GM18873 (cell line): ENCODE results near the gene PACRG.

Source experiments
- ATAC-seq: cut with Tn5 transposase; IDR thresholded peaks from one replicate; pipeline ENCODE4 v1.9.1; 2021; ENCODE audit warnings: mild to moderate bottlenecking, moderate library complexity, moderate number of reproducible peaks; ENCODE audit not compliant: unreplicated experiment, low FRiP score

PACRG gene

GRCh38 chr6:163338671-163339405 is 611.1 kb downstream of the PACRG start:
- ATAC-seq = no peak

- no peak for ATAC-seq
Measured at GRCh38 chr6:163339466-163339865, 611.7 kb downstream of the PACRG start.

DNA sequence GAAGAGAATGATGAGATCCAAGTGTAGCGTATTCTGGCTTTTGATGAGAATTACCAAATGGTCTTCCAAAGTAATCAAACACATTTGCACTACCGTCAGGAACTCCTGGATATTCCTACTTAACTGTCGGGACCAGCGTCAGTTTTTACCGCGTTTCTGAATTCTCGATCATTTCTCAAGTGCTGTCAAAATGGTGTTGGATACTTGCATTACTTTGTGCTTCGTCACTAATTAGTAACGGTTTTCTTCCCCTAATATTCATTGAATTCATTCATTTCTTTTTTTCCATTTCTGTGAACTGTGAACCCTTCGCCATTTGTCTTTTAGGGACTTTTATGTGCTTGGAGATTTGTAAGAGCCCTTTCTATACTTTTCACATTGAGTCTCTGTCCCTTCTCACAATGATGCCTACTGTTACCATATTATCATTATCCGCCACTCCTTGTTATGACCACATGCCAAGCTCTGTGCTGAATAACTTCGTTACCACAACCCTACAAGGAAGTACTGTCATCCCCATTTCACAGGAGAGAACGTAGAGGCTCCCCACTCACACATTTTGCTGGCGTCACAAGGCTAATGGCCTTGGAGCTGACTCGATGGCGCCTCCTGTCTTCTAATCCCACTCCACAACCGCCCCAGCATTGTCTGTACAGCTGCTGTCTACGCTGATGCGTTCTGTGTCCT is 612.6 kb downstream of the PACRG start:
- ATAC-seq = no peak

GRCh38 chr6:163341224-163342061 is 613.7 kb downstream of the PACRG start:
- ATAC-seq = no peak

DNA sequence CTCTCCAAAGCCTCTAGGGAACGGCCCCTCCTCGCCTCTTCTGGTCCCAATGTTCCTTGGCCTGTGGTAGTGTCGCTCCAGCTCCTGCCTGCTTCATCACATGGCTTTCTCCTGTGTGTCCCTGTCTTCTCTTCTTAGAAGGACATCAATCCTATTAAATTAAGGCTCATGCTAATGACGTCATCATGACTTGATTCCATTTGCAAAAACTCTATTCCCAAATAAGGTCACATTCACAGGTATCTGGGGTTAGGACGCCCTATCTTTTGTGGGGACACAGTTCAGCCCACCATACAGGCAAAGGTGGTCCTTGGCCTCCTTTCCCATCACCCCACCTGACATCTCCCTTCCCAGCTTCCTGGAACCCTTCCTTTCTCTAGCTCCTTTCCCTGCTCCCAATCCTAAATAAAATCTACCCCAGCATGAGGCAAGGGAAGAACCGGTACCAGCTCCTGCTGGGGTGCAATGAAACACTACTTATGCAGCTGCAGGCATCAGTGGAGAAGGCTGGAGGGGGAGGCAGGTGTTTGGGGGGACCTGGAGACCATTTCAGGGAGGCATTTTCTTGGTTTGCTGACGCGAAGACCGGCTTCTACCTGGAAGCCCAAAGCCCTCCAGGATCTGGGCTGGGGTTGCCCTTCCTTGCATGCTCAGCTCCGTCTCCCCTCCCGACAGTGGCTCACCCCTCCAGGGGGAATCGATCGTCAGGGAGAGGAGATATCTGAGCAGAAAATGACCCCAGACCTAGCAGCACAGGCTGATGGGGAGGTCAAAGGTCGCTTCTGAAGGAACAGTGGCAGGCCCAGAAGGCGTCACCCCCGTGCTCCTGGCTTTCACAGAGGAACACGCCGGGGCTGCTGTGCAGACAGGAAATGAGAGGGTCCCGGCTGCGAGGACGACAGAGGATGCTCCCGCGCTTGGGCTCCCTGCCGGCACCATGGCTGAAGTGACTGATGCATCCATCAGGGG is 615.1 kb downstream of the PACRG start:
- ATAC-seq = no peak

- no peak for ATAC-seq
Measured at GRCh38 chr6:163343609-163344008, 615.8 kb downstream of the PACRG start.

DNA sequence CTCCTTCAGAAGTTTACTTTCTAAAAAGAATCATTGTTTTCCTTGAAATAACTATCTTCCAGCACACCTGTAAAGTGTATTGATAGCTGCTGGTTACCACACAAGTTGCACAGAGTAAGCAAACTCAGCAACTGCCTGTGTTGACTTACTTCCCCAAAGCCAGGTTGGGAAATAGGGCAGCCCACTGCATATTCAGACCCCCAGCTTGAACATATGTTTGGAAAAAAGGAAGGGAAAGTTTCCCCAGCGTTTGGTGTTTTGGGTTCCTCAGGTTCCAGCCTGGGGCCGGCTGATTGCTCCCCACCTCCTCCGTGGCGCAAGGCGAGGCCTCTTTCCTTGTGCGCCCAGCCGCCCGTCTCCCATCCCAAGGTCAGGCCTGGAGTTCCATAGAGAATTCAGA is 616.6 kb downstream of the PACRG start:
- no peak for ATAC-seq

DNA sequence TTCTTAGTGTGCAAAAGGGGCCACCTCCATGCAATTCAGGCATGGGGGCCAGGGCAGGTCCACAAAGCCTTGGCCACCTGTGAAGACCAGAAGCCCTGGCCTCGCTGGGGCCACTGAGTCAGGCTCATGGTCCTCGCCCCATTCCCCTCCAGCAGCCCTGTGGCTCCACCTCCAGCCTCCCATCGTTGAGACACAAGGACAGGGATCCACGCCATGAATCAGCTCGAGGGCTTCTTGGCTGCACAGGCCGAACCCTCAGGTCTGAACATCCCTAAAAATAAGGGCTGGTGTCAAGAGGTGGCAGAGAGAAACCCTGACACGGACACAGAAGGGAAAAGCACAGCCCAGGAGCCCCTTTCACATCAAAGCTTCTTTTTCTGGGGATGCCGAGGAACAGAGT is 618.2 kb downstream of the PACRG start:
- ATAC-seq = no peak

DNA sequence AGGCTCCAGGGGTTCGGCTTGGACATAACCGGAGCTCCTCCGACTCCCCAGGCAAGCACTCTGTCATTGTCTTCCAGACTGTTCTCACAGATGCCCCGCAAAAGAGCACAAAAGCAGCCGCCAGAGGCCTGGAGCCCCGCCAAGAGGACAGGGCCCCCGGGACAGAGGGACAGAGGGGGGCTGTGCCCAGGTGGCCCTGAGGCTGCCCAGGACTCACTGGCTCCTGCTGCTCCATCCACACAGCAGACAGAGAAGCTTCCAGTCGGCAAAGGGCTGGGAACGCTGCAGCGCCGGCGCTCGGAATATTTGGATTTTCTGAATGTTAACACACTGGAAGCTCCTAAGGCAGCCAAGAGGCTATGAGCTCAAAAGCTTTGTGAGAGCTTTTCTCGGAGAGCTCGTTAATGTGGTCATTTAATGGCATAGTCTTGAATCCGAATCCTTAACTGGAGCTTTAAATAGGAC is 618.8 kb downstream of the PACRG start:
- no peak for ATAC-seq

GRCh38 chr6:163347021-163347446 is 619.3 kb downstream of the PACRG start:
- no peak for ATAC-seq

DNA sequence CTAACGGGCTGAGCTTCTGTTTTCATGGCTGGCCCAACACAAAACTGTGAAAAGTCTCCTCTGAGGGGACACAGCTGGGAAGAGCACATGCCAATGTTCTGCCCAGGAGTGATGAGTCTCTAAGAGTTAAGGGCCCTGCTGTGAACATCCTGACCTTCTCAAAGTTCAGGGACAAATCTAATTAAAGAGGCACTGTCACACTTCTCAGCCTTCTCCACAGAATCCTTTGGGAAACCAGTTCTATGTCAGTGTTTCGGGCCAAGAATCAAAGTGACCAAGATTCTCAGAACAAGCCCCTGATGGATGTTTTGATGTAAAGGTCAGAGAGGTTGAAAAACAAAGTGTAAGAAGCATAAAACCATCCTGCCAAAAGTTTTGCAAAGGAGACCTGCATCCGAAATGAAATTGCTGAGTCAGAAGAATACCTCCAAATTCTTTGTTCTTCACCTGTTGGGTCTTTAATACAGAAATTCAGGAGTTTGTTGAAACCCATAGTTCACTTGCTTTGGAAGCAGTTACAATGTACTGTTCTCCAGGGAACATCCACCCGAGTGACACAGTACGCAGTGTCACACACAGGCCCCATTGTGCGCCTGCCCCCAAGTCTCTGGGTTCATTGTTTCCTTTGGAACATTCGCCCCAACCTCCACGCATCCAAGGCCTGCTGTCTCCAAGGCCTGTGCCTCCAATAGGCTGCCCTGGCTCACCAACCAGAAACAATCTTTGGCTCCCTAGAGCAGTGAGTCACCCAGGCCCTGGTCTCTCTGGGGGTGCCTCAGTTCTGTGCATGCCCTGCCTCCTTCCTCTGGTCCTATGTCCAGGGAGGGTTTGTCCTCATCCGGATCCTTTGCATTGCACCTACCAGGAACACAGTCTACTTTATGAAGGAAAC is 621.3 kb downstream of the PACRG start:
- ATAC-seq = no peak

DNA sequence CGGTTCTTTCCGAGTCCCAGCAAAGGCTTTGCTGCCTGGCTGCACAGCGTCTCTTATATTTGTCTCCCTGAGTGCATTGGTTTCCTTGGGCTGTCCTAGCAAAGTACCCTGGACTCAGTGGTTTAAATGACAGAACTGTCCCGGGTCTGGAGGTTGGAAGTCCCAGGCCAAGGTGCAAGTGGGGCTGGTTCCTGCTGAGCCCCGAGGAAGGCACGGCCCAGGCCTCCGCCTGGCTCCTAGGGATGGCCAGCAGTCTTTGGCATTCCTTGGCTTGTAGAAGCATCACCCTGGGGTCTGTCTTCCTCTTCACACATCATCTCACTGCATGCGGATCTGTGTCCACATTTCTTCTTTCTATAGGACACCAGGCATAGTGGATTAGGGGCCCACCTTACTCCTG is 621.9 kb downstream of the PACRG start:
- no peak for ATAC-seq

DNA sequence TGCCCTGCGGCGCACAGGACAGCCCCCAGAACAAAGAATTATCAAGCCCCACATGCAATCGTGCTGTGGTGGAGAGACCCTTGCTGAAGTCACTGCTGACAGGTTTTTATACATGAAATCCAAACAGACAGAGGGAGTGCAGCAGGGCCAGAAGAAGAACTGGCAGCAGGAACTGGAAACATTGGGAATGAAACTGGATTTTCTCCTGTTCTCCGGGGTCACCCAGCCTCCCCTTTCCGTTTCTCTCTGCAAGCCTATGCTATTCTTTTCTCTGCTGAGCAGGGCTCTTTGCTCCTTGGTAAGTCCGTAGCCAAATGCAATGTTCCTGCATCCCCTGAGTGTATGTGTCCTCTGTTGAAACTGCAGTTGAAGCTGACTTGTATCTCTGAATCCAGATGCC is 623.2 kb downstream of the PACRG start:
- no peak for ATAC-seq

GRCh38 chr6:163352011-163352685 is 624.4 kb downstream of the PACRG start:
- ATAC-seq = no peak

GRCh38 chr6:163352966-163353365 is 625.2 kb downstream of the PACRG start:
- ATAC-seq = no peak

GRCh38 chr6:163354085-163354484 is 626.3 kb downstream of the PACRG start:
- ATAC-seq = no peak

DNA sequence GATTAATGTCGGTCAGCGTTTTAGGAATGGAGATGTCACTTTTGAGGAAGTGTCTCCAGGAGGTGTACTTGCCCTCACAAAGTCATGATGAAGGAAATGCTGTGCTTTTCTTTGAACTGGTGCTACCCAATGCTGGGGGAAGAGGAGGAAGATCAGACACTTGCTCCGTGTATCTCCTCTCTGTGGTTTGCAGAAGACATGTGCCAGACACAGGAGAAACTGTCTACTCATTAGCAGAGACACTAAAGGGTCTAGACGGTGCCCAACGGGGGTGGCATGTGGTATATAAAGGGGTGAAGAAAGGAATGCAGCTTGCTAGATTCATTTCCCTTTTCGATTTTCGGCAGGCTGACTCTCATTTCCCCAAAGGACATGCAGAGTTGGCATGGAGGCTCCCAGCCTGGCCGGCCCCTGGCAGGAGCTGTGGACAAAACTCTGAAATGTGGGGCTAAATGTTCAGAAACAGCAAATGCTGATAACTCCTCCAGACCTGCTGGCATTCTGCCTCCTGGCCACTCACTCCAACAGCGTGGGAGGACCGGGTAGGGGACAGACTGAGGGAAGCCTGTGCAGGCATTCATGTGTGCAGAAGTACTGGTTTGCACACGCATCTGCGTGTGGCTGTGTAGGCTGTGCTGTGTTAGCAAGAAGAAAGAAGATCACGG is 627.1 kb downstream of the PACRG start:
- peak; percentile 53 for ATAC-seq

DNA sequence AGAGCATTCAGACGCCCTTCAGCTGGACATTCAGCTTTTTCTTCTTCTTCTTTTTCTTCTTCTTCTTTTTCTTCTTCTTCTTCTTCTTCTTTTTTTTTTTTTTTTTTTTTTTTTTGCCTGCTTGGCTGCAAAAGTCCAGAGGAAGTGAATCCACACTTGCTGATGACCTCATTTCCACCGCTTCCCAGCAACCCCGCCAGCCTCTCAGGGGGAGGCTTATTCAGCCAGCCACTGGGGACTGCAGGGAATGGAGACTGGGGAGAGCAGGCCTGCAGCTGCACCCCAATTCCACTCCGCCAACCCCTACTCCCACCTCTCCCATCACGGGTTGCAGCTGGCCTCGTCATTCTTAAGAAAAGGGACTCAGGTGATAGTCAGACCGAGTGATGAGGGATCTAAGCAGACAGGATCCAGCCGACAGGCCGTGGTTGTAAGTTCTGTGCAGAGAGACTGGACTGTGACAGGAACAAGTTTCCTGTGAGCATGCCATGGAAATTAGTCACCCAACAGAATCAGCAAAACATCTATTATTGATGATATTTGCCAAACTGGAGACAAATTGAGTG is 627.7 kb downstream of the PACRG start:
- ATAC-seq = peak; percentile 24
